T47D (cell line): ENCODE results near the gene HOXC5.

ENCODE experiments used
- DNase-seq, 2 experiments: peaks; one replicate each; pipeline versions ENCODE4 v3.0.0 to v3.0.0-alpha.2; 2011 to 2012; ENCODE audit warnings: low read depth in 1 of 2, low spot score in 1 of 2
- JUND ChIP-seq: IDR thresholded peaks from 2 replicates; pipeline ENCODE4 v1.6.1; 2012; ENCODE audit warnings: low read depth
- in situ Hi-C: cut with HindIII; loops from 2 replicates; pipeline ENCODE4 v1.10.0; 2016; ENCODE audit warnings: low sequenced_read_pairs, low pct_unique_long_range_greater_than_20kb

The HOXC5 gene

GRCh38 chr12:54005853-54006558 is 26.8 kb upstream of the HOXC5 start:
- no peak for TF ChIP-seq JUND
- in situ Hi-C loops: loop anchor here (25.0 kb wide), 1 partner anchor 181 kb away; the partner anchor contains the start of gene SMUG1
- peak; percentile 91 to 99 for DNase-seq

- in situ Hi-C loops: loop anchor here (25.0 kb wide), 1 partner anchor 181 kb away; the partner anchor contains the start of gene SMUG1
- DNase-seq: no peak
- TF ChIP-seq JUND: no peak
These were observed 26.2 kb upstream of the HOXC5 start for GRCh38 chr12:54006559-54007220.

- no peak for TF ChIP-seq JUND
- in situ Hi-C loops: loop anchor here (25.0 kb wide), 1 partner anchor 180 kb away; the partner anchor contains the start of gene SMUG1
These were observed 25.2 kb upstream of the HOXC5 start for GRCh38 chr12:54007538-54008259.

GRCh38 chr12:54008260-54008552 is 24.6 kb upstream of the HOXC5 start:
- in situ Hi-C loops: loop anchor here (25.0 kb wide), 1 partner anchor 179 kb away; the partner anchor contains the start of gene SMUG1
- no peak for DNase-seq

More at GRCh38 chr12:54007538-54008259, 25.2 kb upstream of the HOXC5 start:
- no peak for DNase-seq

GRCh38 chr12:54009171-54010052 is 23.4 kb upstream of the HOXC5 start:
- no peak for DNase-seq
- in situ Hi-C loops: loop anchor here (25.0 kb wide), 1 partner anchor 178 kb away; the partner anchor contains the start of gene SMUG1
- no peak for TF ChIP-seq JUND

More at GRCh38 chr12:54008260-54008552, 24.6 kb upstream of the HOXC5 start:
- TF ChIP-seq JUND: no peak

- in situ Hi-C loops: loop anchor here (25.0 kb wide), 1 partner anchor 177 kb away; the partner anchor contains the start of gene SMUG1
- DNase-seq: no peak
- no peak for TF ChIP-seq JUND
These were observed 22.5 kb upstream of the HOXC5 start for GRCh38 chr12:54010053-54010971.

- no peak for DNase-seq
- in situ Hi-C loops: loop anchor here (25.0 kb wide), 1 partner anchor 176 kb away; the partner anchor contains the start of gene SMUG1
- TF ChIP-seq JUND: no peak
These were observed 21.7 kb upstream of the HOXC5 start for GRCh38 chr12:54010972-54011664.

GRCh38 chr12:54011665-54012532 is 21.0 kb upstream of the HOXC5 start:
- DNase-seq: no peak
- TF ChIP-seq JUND: no peak
- in situ Hi-C loops: loop anchor here (25.0 kb wide), 1 partner anchor 175 kb away; the partner anchor contains the start of gene SMUG1

GRCh38 chr12:54012631-54013409 is 20.0 kb upstream of the HOXC5 start:
- no peak for TF ChIP-seq JUND
- in situ Hi-C loops: loop anchor here (25.0 kb wide), 1 partner anchor 174 kb away; the partner anchor contains the start of gene SMUG1
- no peak for DNase-seq
